Epithelial cell of proximal tubule (primary cell): Measurements from ENCODE around the gene HSPG2. TPM values are rescaled to one million over a fixed set of nuclear protein-coding genes. Genes with fewer than 3 reads are reported as not detected.

Experiments used
- DNase-seq: peaks from one replicate; pipeline ENCODE4 v3.0.0-alpha.2; 2011; ENCODE audit warnings: low read depth
- H3K4me3 ChIP-seq: 2 replicates; pipeline ENCODE4 v1.5.1; 2011; ENCODE audit warnings: low read depth, mild to moderate bottlenecking, low read length
- CTCF ChIP-seq: conservative IDR thresholded peaks from 2 replicates; pipeline ENCODE4 v1.5.1; 2012; ENCODE audit warnings: low read depth, mild to moderate bottlenecking, low read length
- total RNA-seq: library from RNA; depleted of rRNA; stranded (reverse); fragments of >200 nt; gene quantifications from 2 replicates; pipeline ENCODE4 v1.2.3, GENCODE V29; 2015

HSPG2 gene
- total RNA-seq, 1 donor from 2014 or later = 156 TPM

GRCh38 chr1:21838359-21839157, 98.6 kb downstream of the HSPG2 start:
- no peak for DNase-seq
- H3K4me3 ChIP-seq = no peak overlapping the region
- TF ChIP-seq CTCF = no peak

GRCh38 chr1:21837476-21837875, 99.6 kb downstream of the HSPG2 start:
- DNase-seq = no peak
- H3K4me3 ChIP-seq = no peak overlapping the region
- no peak for TF ChIP-seq CTCF

GRCh38 chr1:21836729-21837128, 100.4 kb downstream of the HSPG2 start:
- DNase-seq = no peak
- no peak overlapping the region for H3K4me3 ChIP-seq
- no peak for TF ChIP-seq CTCF

- DNase-seq = no peak
- no peak for TF ChIP-seq CTCF
- H3K4me3 ChIP-seq = no peak overlapping the region
These were observed 101.1 kb downstream of the HSPG2 start for GRCh38 chr1:21836010-21836409.

GRCh38 chr1:21834666-21835065, 102.4 kb downstream of the HSPG2 start:
- TF ChIP-seq CTCF = no peak
- no peak for DNase-seq

GRCh38 chr1:21834094-21834493, 103.0 kb downstream of the HSPG2 start:
- no peak for DNase-seq
- no peak overlapping the region for H3K4me3 ChIP-seq
- TF ChIP-seq CTCF = peak; percentile 21

More at GRCh38 chr1:21834666-21835065, 102.4 kb downstream of the HSPG2 start:
- no peak overlapping the region for H3K4me3 ChIP-seq

GRCh38 chr1:21833392-21833976, 103.6 kb downstream of the HSPG2 start:
- no peak overlapping the region for H3K4me3 ChIP-seq
- DNase-seq = no peak
- no peak for TF ChIP-seq CTCF
